Stomach smooth muscle (tissue), 2 donors: ENCODE measurements around the gene BRD7.

Experiments
- H3K27ac ChIP-seq: one replicate; pipeline ENCODE4 v1.7.0; 2013; ENCODE audit warnings: mild to moderate bottlenecking, low read length, inconsistent platforms
- H3K27me3 ChIP-seq, 2 donors: one replicate each; pipeline ENCODE4 v1.7.0; 2013; ENCODE audit warnings: low read length in 2 of 2; ENCODE audit not compliant: insufficient read depth in 2 of 2, control insufficient read depth in 1 of 2
- H3K36me3 ChIP-seq, 2 donors: one replicate each; pipeline ENCODE4 v1.7.0; 2013; ENCODE audit warnings: low read length in 2 of 2; ENCODE audit not compliant: control insufficient read depth in 2 of 2, insufficient read depth in 2 of 2
- H3K4me1 ChIP-seq: one replicate; pipeline ENCODE4 v1.7.0; 2013; ENCODE audit warnings: low read length; ENCODE audit not compliant: control insufficient read depth, insufficient read depth
- H3K4me3 ChIP-seq, 2 donors: one replicate each; pipeline ENCODE4 v1.7.0; 2013; ENCODE audit warnings: low read length in 2 of 2
- H3K9ac ChIP-seq, 2 donors: one replicate each; pipeline ENCODE4 v1.7.0; 2013; ENCODE audit warnings: low read length in 2 of 2, mild to moderate bottlenecking in 1 of 2
- H3K9me3 ChIP-seq, 2 donors: one replicate each; pipeline ENCODE4 v1.7.0; 2013; ENCODE audit warnings: low read length in 2 of 2; ENCODE audit not compliant: control insufficient read depth in 2 of 2
- donor health status: healthy.
- donor health status: Pancreatic carcinoma.

Gene BRD7

GRCh38 chr16:50334106-50334975 lies 34.4 kb downstream of the BRD7 start:
- H3K4me1 ChIP-seq = peaks cover 15% of the 10 kb centered on the region
- H3K27ac ChIP-seq = peak overlapping the region; percentile 66
- peak overlapping the region in 1 of 2 donors; percentile 6 for H3K9ac ChIP-seq
- no peaks in the 10 kb centered on the region for H3K27me3 ChIP-seq
- H3K36me3 ChIP-seq = peaks cover 3 to 17% of the 10 kb centered on the region in 2 donors
- no peaks in the 10 kb centered on the region for H3K9me3 ChIP-seq
- H3K4me3 ChIP-seq = peak overlapping the region in 1 of 2 donors; percentile 44

DNA sequence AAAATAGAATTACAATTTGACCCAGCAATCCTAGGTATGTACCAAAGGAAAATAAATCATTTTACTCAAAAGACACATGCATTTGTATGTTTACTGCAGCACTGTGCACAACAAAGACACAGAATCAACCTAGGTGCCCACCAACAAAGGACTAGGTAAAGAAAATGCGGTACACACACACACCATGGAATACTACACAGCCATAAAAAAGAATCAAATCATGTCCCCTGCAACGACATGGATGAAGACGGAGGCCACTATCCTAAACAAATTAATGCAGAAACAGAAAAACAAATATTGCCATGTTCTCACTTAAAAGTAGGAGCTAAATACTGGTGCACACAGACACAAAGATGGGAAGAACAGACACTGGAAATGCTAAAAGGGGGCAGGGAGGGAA lies 36.2 kb downstream of the BRD7 start:
- Histone ChIP-seq H3K4me3 (no peak overlapping the region), H3K36me3 (peaks cover 3 to 7% of the 10 kb centered on the region in 2 donors), H3K27me3 (no peaks in the 10 kb centered on the region), H3K27ac (no peak overlapping the region), H3K9ac (no peak overlapping the region), H3K9me3 (no peaks in the 10 kb centered on the region), H3K4me1 (peaks cover 16% of the 10 kb centered on the region)

- Histone ChIP-seq H3K4me3 (no peak overlapping the region), H3K27ac (peak overlapping the region; percentile 24), H3K9ac (no peak overlapping the region), H3K9me3 (no peaks in the 10 kb centered on the region), H3K27me3 (no peaks in the 10 kb centered on the region), H3K4me1 (peaks cover 16% of the 10 kb centered on the region), H3K36me3 (peaks cover 5 to 7% of the 10 kb centered on the region in 2 donors)
These were observed 37.2 kb downstream of the BRD7 start for GRCh38 chr16:50331570-50331969.

GRCh38 chr16:50329446-50330189 lies 39.2 kb downstream of the BRD7 start:
- H3K9ac ChIP-seq = peak overlapping the region; percentile 53 to 55
- peaks cover 12% of the 10 kb centered on the region for H3K4me1 ChIP-seq
- H3K9me3 ChIP-seq = no peaks in the 10 kb centered on the region
- H3K36me3 ChIP-seq = peaks cover 5 to 12% of the 10 kb centered on the region in 2 donors
- H3K27ac ChIP-seq = peak overlapping the region; percentile 78
- peak overlapping the region in 1 of 2 donors; percentile 23 for H3K4me3 ChIP-seq
- no peaks in the 10 kb centered on the region for H3K27me3 ChIP-seq

GRCh38 chr16:50326835-50327465 lies 41.8 kb downstream of the BRD7 start:
- H3K9ac ChIP-seq = no peak overlapping the region
- H3K27ac ChIP-seq = no peak overlapping the region
- H3K9me3 ChIP-seq = no peaks in the 10 kb centered on the region
- H3K27me3 ChIP-seq = no peaks in the 10 kb centered on the region
- no peak overlapping the region for H3K4me3 ChIP-seq
- H3K36me3 ChIP-seq = peaks cover 11 to 20% of the 10 kb centered on the region in 2 donors
- H3K4me1 ChIP-seq = peaks cover 6% of the 10 kb centered on the region

DNA sequence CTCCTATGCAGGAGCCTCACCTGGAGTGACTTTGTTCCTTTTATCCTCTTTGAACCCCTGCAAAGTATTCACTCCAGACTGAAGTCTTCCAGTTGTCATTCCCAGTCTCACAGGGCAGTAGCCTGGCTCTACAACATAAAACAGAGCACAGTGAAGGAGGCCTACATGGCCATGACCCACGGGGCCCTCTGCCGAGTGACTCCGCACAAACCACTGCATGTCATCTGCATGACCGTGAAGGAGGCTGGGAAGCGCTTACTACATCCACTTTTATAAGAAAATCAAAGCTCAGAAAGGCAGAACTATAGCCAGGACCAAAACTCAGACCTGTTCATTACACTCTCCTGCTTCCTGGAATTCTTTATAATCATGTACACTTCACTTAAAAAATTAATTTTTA lies 42.5 kb downstream of the BRD7 start:
- Histone ChIP-seq H3K9me3 (no peaks in the 10 kb centered on the region), H3K36me3 (peaks cover 14 to 24% of the 10 kb centered on the region in 2 donors), H3K27ac (no peak overlapping the region), H3K9ac (no peak overlapping the region), H3K4me1 (peaks cover 6% of the 10 kb centered on the region), H3K4me3 (no peak overlapping the region), H3K27me3 (no peaks in the 10 kb centered on the region)

GRCh38 chr16:50324345-50324744 lies 44.4 kb downstream of the BRD7 start:
- Histone ChIP-seq H3K4me1 (peaks cover 1% of the 10 kb centered on the region), H3K9me3 (no peaks in the 10 kb centered on the region), H3K9ac (no peak overlapping the region), H3K36me3 (peaks cover 27 to 37% of the 10 kb centered on the region in 2 donors), H3K27me3 (no peaks in the 10 kb centered on the region), H3K27ac (no peak overlapping the region), H3K4me3 (no peak overlapping the region)

- Histone ChIP-seq H3K27ac (no peak overlapping the region), H3K36me3 (peaks cover 28 to 44% of the 10 kb centered on the region in 2 donors), H3K27me3 (no peaks in the 10 kb centered on the region), H3K9ac (no peak overlapping the region), H3K4me1 (no peaks in the 10 kb centered on the region), H3K4me3 (no peak overlapping the region), H3K9me3 (no peaks in the 10 kb centered on the region)
These were observed 45.3 kb downstream of the BRD7 start for GRCh38 chr16:50323335-50324011.

DNA sequence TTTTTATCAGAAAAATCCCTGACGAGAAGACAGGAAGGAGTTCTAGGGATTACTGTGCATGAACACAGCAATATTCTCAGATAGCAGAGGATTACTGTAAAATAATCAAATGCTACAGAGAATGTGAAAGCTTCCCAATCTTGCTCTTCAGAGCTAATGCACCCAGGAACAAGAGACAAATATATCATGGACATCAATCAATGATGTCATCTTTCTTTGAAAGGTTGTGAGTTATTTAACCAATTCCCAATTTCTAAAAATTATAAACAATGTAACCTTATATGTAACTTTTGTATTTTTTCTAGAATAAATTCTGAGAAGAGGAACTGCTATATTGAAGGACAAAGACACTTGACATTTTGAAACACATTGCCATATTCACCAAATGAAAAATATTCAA lies 46.5 kb downstream of the BRD7 start:
- Histone ChIP-seq H3K4me1 (no peaks in the 10 kb centered on the region), H3K9me3 (no peaks in the 10 kb centered on the region), H3K9ac (no peak overlapping the region), H3K27ac (no peak overlapping the region), H3K27me3 (no peaks in the 10 kb centered on the region), H3K4me3 (no peak overlapping the region), H3K36me3 (peaks cover 32 to 44% of the 10 kb centered on the region in 2 donors)

DNA sequence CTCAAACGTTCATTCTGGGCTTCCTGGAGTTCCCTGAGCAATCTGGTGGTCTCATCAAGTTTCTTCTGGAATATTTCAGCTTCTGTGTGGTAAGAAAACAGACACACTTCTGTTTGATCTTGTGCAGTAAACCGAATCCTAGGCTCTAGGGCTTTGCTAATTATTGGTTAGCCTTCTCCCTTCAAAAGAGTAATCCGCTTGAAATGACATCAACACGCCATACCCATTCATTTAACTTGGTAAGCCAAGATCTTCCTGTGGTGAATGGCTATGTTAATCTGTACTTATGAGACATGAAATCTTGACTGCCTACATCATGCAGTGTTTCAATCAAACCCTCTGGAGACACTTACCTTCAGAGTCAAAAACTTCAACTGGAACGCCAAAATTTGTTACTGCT lies 48.5 kb downstream of the BRD7 start:
- Histone ChIP-seq H3K4me3 (no peak overlapping the region), H3K36me3 (peaks cover 39 to 57% of the 10 kb centered on the region in 2 donors), H3K4me1 (peaks cover 17% of the 10 kb centered on the region), H3K9me3 (no peaks in the 10 kb centered on the region), H3K27me3 (no peaks in the 10 kb centered on the region), H3K9ac (no peak overlapping the region), H3K27ac (no peak overlapping the region)
